MCF 10A (cell line): ENCODE data around the gene OXSR1. TPM values are rescaled to one million over a fixed set of nuclear protein-coding genes. Genes with fewer than 3 reads are reported as not detected.

Source experiments
- BruUV-seq: library from RNA; stranded (reverse); fragments of 400-500 nt; replicated peaks from 2 replicates; lab custom pipeline; 2021; lab: Mats Ljungman, UMichigan
- CTCF ChIA-PET: fragments of 300-600 bp; sonication (Branson Sonifier 250); formaldehyde crosslinking; extraction: SDS; loops from one replicate; lab custom pipeline; 2021; ENCODE audit warnings: antibody characterized with exemption, inconsistent platforms; lab: Yijun Ruan, JAX
- POLR2A ChIA-PET: fragments of 300-600, 350-650 bp; sonication (Branson Sonifier 250); formaldehyde crosslinking; extraction: SDS; loops from one replicate; lab custom pipeline; 2020; ENCODE audit warnings: antibody characterized with exemption, inconsistent platforms; lab: Yijun Ruan, JAX
- DNase-seq: peaks from one replicate; pipeline ENCODE4 v3.0.0-alpha.2; 2018; ENCODE audit not compliant: unreplicated experiment
- H3K27ac Mint-ChIP-seq: one replicate; pipeline ENCODE4 v1.8.0; 2022; ENCODE audit warnings: mild to moderate bottlenecking, low read depth, mixed read lengths; ENCODE audit not compliant: unreplicated experiment
- H3K27me3 Mint-ChIP-seq: one replicate; pipeline ENCODE4 v1.8.0; 2022; ENCODE audit warnings: mixed read lengths; ENCODE audit not compliant: insufficient read depth, unreplicated experiment
- H3K36me3 Mint-ChIP-seq: one replicate; pipeline ENCODE4 v1.8.0; 2022; ENCODE audit warnings: mild to moderate bottlenecking, moderate library complexity, mixed read lengths; ENCODE audit not compliant: insufficient read depth, unreplicated experiment
- H3K4me1 Mint-ChIP-seq: one replicate; pipeline ENCODE4 v1.8.0; 2022; ENCODE audit warnings: mixed read lengths; ENCODE audit not compliant: insufficient read depth, unreplicated experiment
- H3K4me3 Mint-ChIP-seq: one replicate; pipeline ENCODE4 v1.8.0; 2022; ENCODE audit warnings: mild to moderate bottlenecking, moderate library complexity, mixed read lengths; ENCODE audit not compliant: unreplicated experiment
- H3K9me3 Mint-ChIP-seq: one replicate; pipeline ENCODE4 v1.8.0; 2022; ENCODE audit warnings: mixed read lengths; ENCODE audit not compliant: unreplicated experiment
- CTCF ChIP-seq: fragments of 200-600 bp; IDR thresholded peaks from one replicate; pipeline ENCODE4 v1.8.0; 2022; ENCODE audit warnings: antibody characterized with exemption, mild to moderate bottlenecking; ENCODE audit not compliant: unreplicated experiment
- intact Hi-C: fragments of 100-400 bp; cut with micrococcal nuclease; formaldehyde crosslinking; loops from 2 replicates; pipeline ENCODE4 v1.14.1; 2022
- total RNA-seq: library from RNA; stranded (reverse); gene quantifications from 2 replicates; pipeline ENCODE4 v1.2.3, GENCODE V29; 2022

Gene OXSR1
- total RNA-seq, 1 experiment from 2014 or later = 75.5 TPM

GRCh38 chr3:38264779-38265178 lies 99.4 kb downstream of the OXSR1 start:
- no peak overlapping the region for H3K4me3 Mint-ChIP-seq
- no peaks in the 10 kb centered on the region for H3K9me3 Mint-ChIP-seq
- intact Hi-C loops = no loop called here
- H3K4me1 Mint-ChIP-seq = no peaks in the 10 kb centered on the region
- peaks cover 6% of the 10 kb centered on the region for H3K36me3 Mint-ChIP-seq
- no peak for DNase-seq
- ChIA-PET CTCF (interaction anchor here (0.6 to 1.1 kb wide), 3 partner anchors 34 to 134 kb away, joined by 3 to 4 read pairs (median 3); no protein-coding TSS in a partner anchor), POLR2A (no interaction called here)
- no TSS peak for BruUV-seq
- H3K27me3 Mint-ChIP-seq = no peaks in the 10 kb centered on the region
- no peak for TF ChIP-seq CTCF
- H3K27ac Mint-ChIP-seq = no peak overlapping the region

DNA sequence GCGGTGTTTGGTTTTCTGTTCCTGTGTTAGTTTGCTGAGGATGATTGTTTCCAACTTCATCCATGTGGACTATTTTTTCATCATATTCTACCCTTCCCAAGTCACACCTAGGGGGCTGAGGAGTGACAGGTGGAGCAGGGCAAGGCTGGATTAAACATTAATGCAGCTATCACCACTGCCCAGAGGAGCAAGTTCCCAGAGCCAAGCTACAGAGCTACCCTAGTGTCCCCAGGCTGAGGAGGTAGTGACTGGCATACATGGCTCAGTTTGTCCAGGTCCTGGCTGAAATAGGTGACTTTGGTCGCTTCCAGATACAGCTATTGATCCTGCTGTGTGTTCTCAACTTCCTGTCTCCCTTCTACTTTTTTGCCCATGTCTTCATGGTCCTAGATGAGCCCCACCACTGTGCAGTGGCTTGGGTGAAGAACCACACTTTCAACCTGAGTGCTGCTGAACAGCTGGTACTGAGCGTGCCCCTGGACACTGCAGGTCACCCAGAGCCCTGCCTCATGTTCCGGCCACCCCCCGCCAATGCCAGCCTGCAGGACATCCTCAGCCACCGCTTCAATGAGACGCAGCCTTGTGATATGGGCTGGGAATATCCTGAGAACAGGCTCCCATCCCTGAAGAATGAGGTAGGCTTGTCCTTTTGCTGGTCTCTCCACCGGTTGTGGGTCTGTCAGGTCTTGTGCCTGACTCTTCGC lies 100.4 kb downstream of the OXSR1 start, which contains the start of gene SLC22A13:
Gene SLC22A13, plus strand, starts transcription at position 209 of the 704 bp plus-strand sequence. Its CDS starts 49 bp downstream, at position 258.
- no peak for DNase-seq
- no TSS peak for BruUV-seq
- CTCF ChIA-PET = interaction anchor here (0.6 to 1.1 kb wide), 6 partner anchors 13 to 215 kb away, joined by 3 to 7 read pairs (median 3); no protein-coding TSS in a partner anchor
- intact Hi-C loops = no loop called here
- Mint-ChIP-seq H3K9me3 (no peaks in the 10 kb centered on the region), H3K27ac (no peak within 1 kb of the TSS), H3K27me3 (no peaks in the 10 kb centered on the region), H3K36me3 (no peaks in the 10 kb centered on the region), H3K4me3 (no peak within 1 kb of the TSS), H3K4me1 (no peaks in the 10 kb centered on the region)
- POLR2A ChIA-PET = no interaction called here
- TF ChIP-seq CTCF = no peak

GRCh38 chr3:38266810-38267209 lies 101.5 kb downstream of the OXSR1 start:
- H3K4me3 Mint-ChIP-seq = no peak overlapping the region
- no peaks in the 10 kb centered on the region for H3K4me1 Mint-ChIP-seq
- no peaks in the 10 kb centered on the region for H3K27me3 Mint-ChIP-seq
- no peak for DNase-seq
- no TSS peak for BruUV-seq
- no peak overlapping the region for H3K27ac Mint-ChIP-seq
- ChIA-PET CTCF (interaction anchor here (0.5 kb wide), 1 partner anchor 27 kb away, joined by 3 read pairs; no protein-coding TSS in a partner anchor), POLR2A (no interaction called here)
- H3K36me3 Mint-ChIP-seq = no peaks in the 10 kb centered on the region
- TF ChIP-seq CTCF = no peak
- H3K9me3 Mint-ChIP-seq = no peaks in the 10 kb centered on the region
- intact Hi-C loops = no loop called here

GRCh38 chr3:38267662-38268061 lies 102.3 kb downstream of the OXSR1 start:
- intact Hi-C loops = no loop called here
- H3K4me3 Mint-ChIP-seq = no peak overlapping the region
- no peak for TF ChIP-seq CTCF
- BruUV-seq = no TSS peak
- no peaks in the 10 kb centered on the region for H3K9me3 Mint-ChIP-seq
- no peaks in the 10 kb centered on the region for H3K4me1 Mint-ChIP-seq
- no peak overlapping the region for H3K27ac Mint-ChIP-seq
- POLR2A ChIA-PET = no interaction called here
- DNase-seq = no peak
- CTCF ChIA-PET = interaction anchor here (1.7 kb wide), 1 partner anchor 16 kb away, joined by 3 read pairs; no protein-coding TSS in a partner anchor
- no peaks in the 10 kb centered on the region for H3K36me3 Mint-ChIP-seq
- no peaks in the 10 kb centered on the region for H3K27me3 Mint-ChIP-seq
